ENCODE measurements around the gene ZBTB16. TPM values are rescaled to one million over a fixed set of nuclear protein-coding genes. Genes with fewer than 3 reads are reported as not detected.

ZBTB16 gene
- total RNA-seq, 1 experiment from 2014 or later = not detected

- no peak for DNase-seq
- H3K36me3 ChIP-seq (replicated peaks; ENCODE audit: control insufficient read depth, insufficient read depth, low read length) = no peaks in the 10 kb centered on the region
- H3K27me3 ChIP-seq (ENCODE audit: control insufficient read depth, insufficient read depth, low read length) = no peaks in the 10 kb centered on the region; the same call in 1 of the 2 replicates
- H3K4me3 ChIP-seq (ENCODE audit: insufficient read depth, low read depth, low read length) = no peak overlapping the region
These were observed 47.5 kb downstream of the ZBTB16 start for GRCh38 chr11:114106986-114107385.

GRCh38 chr11:114108501-114109205, 49.1 kb downstream of the ZBTB16 start:
- no peaks in the 10 kb centered on the region; the same call in 1 of the 2 replicates for H3K27me3 ChIP-seq (ENCODE audit: control insufficient read depth, insufficient read depth, low read length)

GRCh38 chr11:114109206-114110090, 49.9 kb downstream of the ZBTB16 start:
- no peaks in the 10 kb centered on the region for H3K36me3 ChIP-seq (replicated peaks; ENCODE audit: control insufficient read depth, insufficient read depth, low read length)
- no peak overlapping the region for H3K4me3 ChIP-seq (ENCODE audit: insufficient read depth, low read depth, low read length)
- no peaks in the 10 kb centered on the region; the same call in 1 of the 2 replicates for H3K27me3 ChIP-seq (ENCODE audit: control insufficient read depth, insufficient read depth, low read length)
- no peak for DNase-seq

More at GRCh38 chr11:114108501-114109205, 49.1 kb downstream of the ZBTB16 start:
- no peaks in the 10 kb centered on the region for H3K36me3 ChIP-seq (replicated peaks; ENCODE audit: control insufficient read depth, insufficient read depth, low read length)
- no peak overlapping the region for H3K4me3 ChIP-seq (ENCODE audit: insufficient read depth, low read depth, low read length)
- DNase-seq = no peak

GRCh38 chr11:114110123-114110522, 50.6 kb downstream of the ZBTB16 start:
- Histone ChIP-seq H3K4me3 (ENCODE audit: insufficient read depth, low read depth, low read length) (no peak overlapping the region), H3K36me3 (replicated peaks; ENCODE audit: control insufficient read depth, insufficient read depth, low read length) (no peaks in the 10 kb centered on the region), H3K27me3 (ENCODE audit: control insufficient read depth, insufficient read depth, low read length) (no peaks in the 10 kb centered on the region; the same call in 1 of the 2 replicates)
- DNase-seq = no peak

- no peak overlapping the region for H3K4me3 ChIP-seq (ENCODE audit: insufficient read depth, low read depth, low read length)
- H3K36me3 ChIP-seq (replicated peaks; ENCODE audit: control insufficient read depth, insufficient read depth, low read length) = no peaks in the 10 kb centered on the region
- no peaks in the 10 kb centered on the region; the same call in 1 of the 2 replicates for H3K27me3 ChIP-seq (ENCODE audit: control insufficient read depth, insufficient read depth, low read length)
- DNase-seq = no peak
These were observed 51.7 kb downstream of the ZBTB16 start for GRCh38 chr11:114110952-114111947.

GRCh38 chr11:114115451-114115928, 56.0 kb downstream of the ZBTB16 start:
- Histone ChIP-seq H3K27me3 (ENCODE audit: control insufficient read depth, insufficient read depth, low read length) (no peaks in the 10 kb centered on the region; the same call in 1 of the 2 replicates), H3K4me3 (ENCODE audit: insufficient read depth, low read depth, low read length) (no peak overlapping the region), H3K36me3 (replicated peaks; ENCODE audit: control insufficient read depth, insufficient read depth, low read length) (no peaks in the 10 kb centered on the region)
- no peak for DNase-seq

- Histone ChIP-seq H3K4me3 (ENCODE audit: insufficient read depth, low read depth, low read length) (no peak overlapping the region), H3K36me3 (replicated peaks; ENCODE audit: control insufficient read depth, insufficient read depth, low read length) (no peaks in the 10 kb centered on the region), H3K27me3 (ENCODE audit: control insufficient read depth, insufficient read depth, low read length) (no peaks in the 10 kb centered on the region; the same call in 1 of the 2 replicates)
- DNase-seq = no peak
These were observed 56.8 kb downstream of the ZBTB16 start for GRCh38 chr11:114116357-114116756.

- DNase-seq = no peak
- H3K36me3 ChIP-seq (replicated peaks; ENCODE audit: control insufficient read depth, insufficient read depth, low read length) = no peaks in the 10 kb centered on the region
- no peaks in the 10 kb centered on the region; the same call in 1 of the 2 replicates for H3K27me3 ChIP-seq (ENCODE audit: control insufficient read depth, insufficient read depth, low read length)
- no peak overlapping the region for H3K4me3 ChIP-seq (ENCODE audit: insufficient read depth, low read depth, low read length)
These were observed 57.3 kb downstream of the ZBTB16 start for GRCh38 chr11:114116800-114117199.

GRCh38 chr11:114120606-114121005, 61.1 kb downstream of the ZBTB16 start:
- no peaks in the 10 kb centered on the region; the same call in 1 of the 2 replicates for H3K27me3 ChIP-seq (ENCODE audit: control insufficient read depth, insufficient read depth, low read length)
- H3K4me3 ChIP-seq (ENCODE audit: insufficient read depth, low read depth, low read length) = no peak overlapping the region
- DNase-seq = no peak
- H3K36me3 ChIP-seq (replicated peaks; ENCODE audit: control insufficient read depth, insufficient read depth, low read length) = no peaks in the 10 kb centered on the region

GRCh38 chr11:114121138-114121537, 61.6 kb downstream of the ZBTB16 start:
- H3K27me3 ChIP-seq (ENCODE audit: control insufficient read depth, insufficient read depth, low read length) = no peaks in the 10 kb centered on the region; the same call in 1 of the 2 replicates
- no peak for DNase-seq
- H3K4me3 ChIP-seq (ENCODE audit: insufficient read depth, low read depth, low read length) = no peak overlapping the region
- no peaks in the 10 kb centered on the region for H3K36me3 ChIP-seq (replicated peaks; ENCODE audit: control insufficient read depth, insufficient read depth, low read length)

GRCh38 chr11:114121804-114122504, 62.4 kb downstream of the ZBTB16 start:
- no peaks in the 10 kb centered on the region; the same call in 1 of the 2 replicates for H3K27me3 ChIP-seq (ENCODE audit: control insufficient read depth, insufficient read depth, low read length)
- no peak overlapping the region for H3K4me3 ChIP-seq (ENCODE audit: insufficient read depth, low read depth, low read length)
- no peaks in the 10 kb centered on the region for H3K36me3 ChIP-seq (replicated peaks; ENCODE audit: control insufficient read depth, insufficient read depth, low read length)
- DNase-seq = no peak

- Histone ChIP-seq H3K27me3 (ENCODE audit: control insufficient read depth, insufficient read depth, low read length) (no peaks in the 10 kb centered on the region; the same call in 1 of the 2 replicates), H3K36me3 (replicated peaks; ENCODE audit: control insufficient read depth, insufficient read depth, low read length) (no peaks in the 10 kb centered on the region), H3K4me3 (ENCODE audit: insufficient read depth, low read depth, low read length) (no peak overlapping the region)
- DNase-seq = no peak
These were observed 63.2 kb downstream of the ZBTB16 start for GRCh38 chr11:114122686-114123085.

GRCh38 chr11:114123692-114124330, 64.3 kb downstream of the ZBTB16 start:
- DNase-seq = no peak
- Histone ChIP-seq H3K27me3 (ENCODE audit: control insufficient read depth, insufficient read depth, low read length) (no peaks in the 10 kb centered on the region; the same call in 1 of the 2 replicates), H3K4me3 (ENCODE audit: insufficient read depth, low read depth, low read length) (no peak overlapping the region), H3K36me3 (replicated peaks; ENCODE audit: control insufficient read depth, insufficient read depth, low read length) (no peaks in the 10 kb centered on the region)
